GM19372 (cell line): ENCODE measurements around the gene ING5.
"Not testable (repeated sequence)": the region's sequence is repeated elsewhere in the genome, so short reads cannot be mapped to it uniquely, and the experiment has no call there.

ENCODE experiments used
- ATAC-seq: cut with Tn5 transposase; IDR thresholded peaks from one replicate; pipeline ENCODE4 v1.9.1; 2021; ENCODE audit warnings: mild to moderate bottlenecking, low read depth, moderate library complexity; ENCODE audit not compliant: unreplicated experiment

Gene ING5

GRCh38 chr2:241755777-241756176 lies 53.9 kb downstream of the ING5 start:
- ATAC-seq, result no peak

GRCh38 chr2:241759067-241759807 lies 57.4 kb downstream of the ING5 start:
- no peak for ATAC-seq

GRCh38 chr2:241759893-241760292 lies 58.1 kb downstream of the ING5 start:
- not testable (repeated sequence) for ATAC-seq

- no peak for ATAC-seq
Measured at GRCh38 chr2:241760301-241760771, 58.5 kb downstream of the ING5 start.

GRCh38 chr2:241762321-241762932 lies 60.6 kb downstream of the ING5 start:
- no peak for ATAC-seq

DNA sequence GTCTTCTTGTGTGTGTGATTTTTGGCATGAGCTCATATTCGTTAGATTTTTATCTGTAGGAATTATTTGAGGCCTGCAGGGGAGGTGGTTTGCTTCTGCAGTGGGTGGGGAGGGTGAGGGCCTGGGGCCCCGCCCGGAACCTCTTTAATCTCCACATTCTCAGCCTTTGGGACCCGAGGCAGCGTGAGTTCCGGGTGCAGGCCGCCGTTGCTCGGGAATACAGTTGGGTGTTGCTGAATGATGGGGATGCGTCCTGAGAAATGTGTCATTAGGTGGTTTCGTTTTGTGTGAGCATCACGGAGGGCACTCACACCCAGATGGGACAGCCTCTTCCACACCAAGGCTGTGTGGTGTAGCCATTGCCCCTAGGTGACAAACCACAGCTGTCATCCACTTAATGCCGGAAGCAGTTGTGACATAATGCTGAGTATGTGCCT lies 61.1 kb downstream of the ING5 start:
- ATAC-seq, result no peak

DNA sequence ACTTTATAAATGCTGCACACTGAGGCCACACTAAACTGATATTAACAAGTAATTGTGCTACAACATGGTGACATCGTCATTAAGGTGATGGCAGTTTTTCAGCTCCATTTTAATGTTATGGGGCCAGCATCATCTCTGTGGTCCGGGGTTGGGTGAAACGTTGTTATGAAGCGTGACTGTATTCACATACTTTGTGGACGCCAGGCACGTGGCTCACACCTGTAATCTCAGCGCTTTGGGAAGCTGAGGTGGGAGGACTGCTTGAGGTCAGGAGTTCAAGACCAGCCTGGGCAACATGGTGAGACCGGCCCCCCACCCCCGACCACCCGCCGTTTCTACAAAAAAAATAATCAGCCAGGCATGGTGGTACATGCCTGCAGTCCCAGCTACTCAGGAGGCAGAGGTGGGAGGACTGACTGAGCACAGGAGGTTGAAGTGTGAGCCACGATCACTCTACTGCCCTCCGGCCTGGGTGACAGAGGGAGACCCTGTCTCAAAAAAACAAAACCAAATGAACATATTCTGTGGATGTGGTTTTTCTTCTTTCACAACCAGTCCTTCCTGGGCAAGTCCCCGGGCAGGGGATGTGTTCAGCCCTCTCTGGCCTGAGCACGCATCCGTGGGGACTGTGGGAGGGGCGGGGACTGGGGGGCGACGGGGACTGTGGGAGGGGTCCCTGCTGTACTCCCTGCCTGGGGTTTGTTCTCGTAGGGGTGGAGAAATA lies 61.9 kb downstream of the ING5 start:
- ATAC-seq, result no peak

GRCh38 chr2:241764275-241765241 lies 62.7 kb downstream of the ING5 start:
- ATAC-seq, result no peak

DNA sequence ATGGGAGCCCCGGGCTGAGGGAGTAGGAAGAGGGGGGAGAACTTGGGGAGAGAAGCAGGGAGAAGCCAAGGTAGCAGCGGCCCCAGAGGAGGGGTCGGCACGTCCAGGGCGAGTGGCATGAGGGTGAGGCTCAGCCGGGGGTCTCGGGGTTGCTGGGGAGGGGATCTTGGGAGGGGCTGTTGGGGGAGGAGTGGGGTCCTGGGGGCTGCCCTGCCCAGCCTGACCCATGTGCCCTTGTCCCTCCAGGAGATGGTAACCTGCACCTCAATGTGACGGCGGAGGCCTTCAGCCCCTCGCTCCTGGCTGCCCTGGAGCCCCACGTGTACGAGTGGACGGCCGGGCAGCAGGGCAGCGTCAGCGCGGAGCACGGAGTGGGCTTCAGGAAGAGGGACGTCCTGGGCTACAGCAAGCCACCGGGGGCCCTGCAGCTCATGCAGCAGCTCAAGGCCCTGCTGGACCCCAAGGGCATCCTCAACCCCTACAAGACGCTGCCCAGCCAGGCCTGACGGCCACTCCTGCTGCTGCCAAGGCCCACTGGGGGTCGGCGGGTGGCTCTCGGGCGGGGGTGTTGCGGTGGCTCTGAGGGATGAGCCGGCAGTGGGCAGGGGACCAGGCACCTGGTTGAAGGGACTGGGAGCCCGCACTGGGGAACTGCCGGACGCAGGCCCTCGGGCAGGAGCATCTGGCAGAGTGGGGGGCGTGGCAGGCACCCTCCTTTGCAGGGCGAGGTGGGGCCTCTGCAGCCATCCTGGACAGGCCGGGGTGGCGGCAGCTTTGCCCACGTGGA lies 65.8 kb downstream of the ING5 start:
- no peak for ATAC-seq

DNA sequence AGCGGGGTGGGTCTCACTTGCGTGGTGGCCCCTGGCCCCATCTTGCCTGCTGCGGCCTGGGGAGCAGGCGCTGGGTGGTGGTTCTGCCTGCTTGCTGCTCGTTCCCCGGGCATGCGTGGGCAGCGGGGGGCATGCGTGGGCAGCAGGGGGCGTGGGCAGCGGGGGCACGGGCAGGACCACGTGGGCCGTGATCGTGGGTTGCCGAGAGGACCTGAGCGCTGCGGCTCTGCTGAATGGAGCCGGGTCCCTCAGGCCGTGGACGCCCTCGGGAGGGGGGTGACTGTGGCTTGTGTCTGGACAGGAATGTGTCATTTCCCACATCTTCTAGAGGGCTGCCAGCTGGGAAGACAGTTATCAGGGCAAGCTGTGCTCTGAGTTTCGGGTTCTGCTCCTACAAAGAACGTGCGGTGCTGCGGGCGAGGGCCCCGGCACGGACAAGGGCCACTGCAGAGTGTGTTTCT lies 66.4 kb downstream of the ING5 start:
- no peak for ATAC-seq

- ATAC-seq, result no peak
Measured at GRCh38 chr2:241768850-241769249, 67.0 kb downstream of the ING5 start.

DNA sequence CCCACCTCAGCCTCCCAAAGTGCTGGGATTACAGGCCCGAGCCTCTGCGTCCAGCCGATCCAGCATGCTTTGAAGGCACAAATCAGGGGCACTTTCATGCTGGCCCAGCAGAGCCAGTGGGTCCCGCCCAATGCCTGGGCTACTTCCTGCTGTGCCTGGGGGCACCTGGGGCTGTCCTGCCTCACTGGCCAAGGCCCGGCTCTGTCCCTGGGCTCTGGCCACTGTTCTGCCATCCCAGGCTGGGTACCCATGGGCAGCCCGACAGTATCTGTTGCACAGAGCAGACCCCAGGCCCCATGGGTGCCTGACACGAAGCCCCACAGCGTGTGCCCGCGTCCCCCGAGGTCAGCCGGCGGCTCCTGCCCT lies 68.0 kb downstream of the ING5 start:
- no peak for ATAC-seq

- no peak for ATAC-seq
Measured at GRCh38 chr2:241770185-241770935, 68.5 kb downstream of the ING5 start.

GRCh38 chr2:241770936-241771285 lies 69.1 kb downstream of the ING5 start:
- no peak for ATAC-seq

DNA sequence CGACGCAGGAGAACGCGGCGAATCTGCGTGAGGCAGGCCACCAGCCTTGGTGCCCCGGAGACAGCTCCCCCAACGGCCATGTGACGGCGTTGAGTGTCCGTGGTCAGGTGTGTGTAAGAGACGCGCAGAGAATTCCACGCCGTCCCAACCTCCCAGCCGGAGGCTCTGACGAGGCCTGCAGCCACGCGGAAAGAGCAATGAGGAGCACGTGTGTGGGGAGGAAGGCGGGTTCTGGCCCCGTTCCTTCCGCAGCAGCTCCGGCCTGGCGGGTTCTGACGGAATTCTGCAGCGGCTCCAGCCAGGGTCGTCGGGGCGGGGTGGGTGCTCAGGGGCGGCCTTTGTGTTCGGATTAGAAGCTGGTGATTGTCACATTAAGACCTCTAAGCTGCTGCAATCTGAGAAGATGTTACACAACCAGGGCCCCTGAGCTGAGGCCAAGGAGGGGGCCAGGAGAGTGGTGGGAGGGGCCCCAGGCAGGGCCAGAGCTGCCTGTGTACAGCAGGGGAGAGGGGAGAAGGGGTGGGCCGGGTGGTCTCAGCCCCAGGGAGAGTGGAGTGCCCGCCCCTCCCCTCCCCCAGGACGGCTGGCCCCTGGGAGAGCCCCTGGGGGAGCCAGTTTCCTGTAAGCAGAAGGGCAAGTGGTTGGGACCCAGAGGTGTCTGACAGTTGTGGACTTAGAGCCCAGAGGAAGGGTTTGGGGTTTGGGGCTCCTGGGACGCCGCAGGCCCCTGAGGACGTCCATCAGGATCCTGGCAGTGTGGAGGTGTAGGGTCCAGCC lies 69.6 kb downstream of the ING5 start:
- no peak for ATAC-seq

DNA sequence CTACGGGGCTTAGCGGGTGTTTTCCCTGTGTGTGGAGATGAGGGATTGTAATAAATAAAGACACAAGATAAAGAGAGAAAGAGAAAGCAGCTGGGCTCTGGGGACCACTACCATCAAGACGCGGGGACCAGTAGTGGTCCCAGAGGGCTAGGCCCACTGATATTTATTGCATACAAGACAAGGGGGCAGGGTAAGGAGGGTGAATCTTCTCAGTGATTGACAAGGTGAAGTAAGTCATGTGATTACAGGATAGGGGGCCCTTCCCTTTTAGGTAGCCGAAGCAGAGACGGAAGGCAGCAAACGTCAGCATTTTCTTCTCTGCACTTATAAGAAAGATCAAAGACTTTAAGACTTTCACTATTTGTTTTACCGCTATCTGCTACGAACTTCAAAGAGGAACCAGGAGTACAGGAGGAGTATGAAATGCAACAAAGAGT lies 70.2 kb downstream of the ING5 start:
- no peak for ATAC-seq

DNA sequence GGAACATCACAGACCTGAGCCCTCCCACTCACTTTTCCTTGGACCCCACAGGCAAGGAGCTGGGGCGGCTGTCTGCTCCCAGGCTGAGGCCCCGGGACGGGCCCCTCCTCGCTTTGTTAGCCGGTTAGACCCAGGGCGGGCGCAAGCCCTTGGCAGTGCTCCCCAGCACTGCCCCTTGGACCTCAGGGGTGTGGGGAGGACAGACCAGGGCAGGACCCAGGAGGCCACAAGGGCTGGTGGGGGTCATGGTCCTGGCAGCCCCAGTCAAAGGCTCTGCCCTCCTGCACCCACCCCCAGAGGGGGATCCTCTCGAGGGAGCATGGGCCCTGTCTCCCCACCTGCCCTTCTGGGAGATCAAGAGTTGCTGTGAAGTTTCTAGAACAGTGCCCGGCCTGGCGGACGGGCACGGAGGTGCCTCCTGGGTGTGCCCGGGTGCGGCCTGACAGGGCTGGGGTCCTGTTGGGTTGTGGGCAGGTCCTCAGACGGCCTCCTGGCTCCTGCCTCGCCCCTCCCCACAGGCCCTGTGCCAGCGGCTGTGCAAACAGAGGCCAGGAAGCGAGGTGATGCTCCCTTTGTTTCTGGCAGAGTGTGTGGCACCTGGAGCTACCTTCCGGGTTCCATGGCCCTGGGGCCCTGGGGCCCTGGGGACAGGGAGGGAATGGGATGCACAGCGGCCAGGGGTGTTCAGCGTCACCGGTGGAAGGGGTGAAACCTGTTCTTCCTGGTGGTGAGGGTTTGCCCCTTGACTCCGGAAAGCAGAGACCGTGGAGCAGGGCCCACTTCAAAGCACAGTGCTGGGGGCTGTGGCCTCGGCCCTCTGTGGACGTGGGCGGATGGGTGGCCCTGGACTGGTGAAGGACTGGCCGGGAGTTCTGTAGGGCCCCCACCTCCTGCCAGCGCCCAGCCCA lies 71.9 kb downstream of the ING5 start:
- ATAC-seq, result no peak
